ENCODE measurements around the gene DNPH1. TPM values are rescaled to one million over a fixed set of nuclear protein-coding genes. Genes with fewer than 3 reads are reported as not detected.

DNPH1 gene
- total RNA-seq, 1 experiment from 2014 or later: 47.0 TPM

DNA sequence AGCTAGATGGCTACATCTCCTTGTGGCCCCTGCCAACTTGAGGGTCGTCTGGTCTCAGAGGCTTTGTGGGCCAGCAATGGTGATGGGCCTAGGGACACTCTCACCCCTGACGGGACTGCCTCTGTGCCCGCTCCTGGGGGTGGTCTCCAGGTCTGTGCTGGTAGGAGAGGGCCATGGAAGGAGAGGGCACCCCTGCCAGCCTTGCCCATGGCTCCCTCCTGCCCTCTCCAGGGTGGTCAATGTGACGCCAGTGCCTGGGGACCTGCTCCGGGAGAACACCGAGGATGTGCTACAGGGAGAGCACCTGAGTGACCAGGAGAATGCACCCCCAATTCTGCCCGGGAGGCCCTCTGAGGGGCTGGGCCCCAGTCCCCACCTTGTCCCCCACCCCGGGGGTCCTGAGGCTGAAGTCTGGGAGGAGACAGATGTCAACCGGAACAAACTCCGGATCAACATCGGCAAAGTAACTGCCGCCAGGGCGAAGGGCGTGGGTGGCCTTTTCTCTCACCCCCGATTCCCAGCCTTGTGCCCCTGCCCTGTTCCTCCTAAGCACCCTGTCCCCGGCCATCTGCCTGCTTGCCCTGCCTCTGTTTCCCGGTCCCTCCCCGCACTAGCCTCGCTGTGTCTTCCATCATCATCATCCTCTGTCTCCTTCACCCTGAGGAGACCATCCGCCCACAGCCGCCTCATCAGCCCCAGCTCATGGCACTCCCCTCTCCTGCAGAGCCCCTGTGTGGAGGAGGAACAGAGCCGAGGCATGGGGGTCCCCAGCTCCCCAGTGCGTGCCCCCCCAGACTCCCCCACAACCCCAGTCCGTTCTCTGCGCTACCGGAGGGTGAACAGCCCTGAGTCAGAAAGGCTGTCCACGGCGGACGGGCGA lies 29.8 kb upstream of the DNPH1 start:
- Histone ChIP-seq H3K79me1 (ENCODE audit: insufficient read depth, low read depth, low read length, poor library complexity, severe bottlenecking) (no peaks in the 10 kb centered on the region), H4K20me1 (ENCODE audit: control insufficient read depth, insufficient read depth, insufficient read length) (no peaks in the 10 kb centered on the region), H3K27me3 (ENCODE audit: insufficient read depth, low read length) (no peaks in the 10 kb centered on the region), H4K91ac (ENCODE audit: insufficient read length, low read depth, low read length) (no peak overlapping the region), H3K4ac (ENCODE audit: low read depth, low read length) (no peak overlapping the region), H3K23me2 (ENCODE audit: insufficient read length, low read depth, low read length, poor library complexity, severe bottlenecking) (no peaks in the 10 kb centered on the region), H2AFZ (ENCODE audit: low read length) (no peak overlapping the region), H4K5ac (ENCODE audit: insufficient read length, low read depth, low read length) (no peak overlapping the region), H3K9me3 (ENCODE audit: control insufficient read depth, low read depth, low read length) (no peaks in the 10 kb centered on the region), H2BK5ac (ENCODE audit: insufficient read length, low read length) (no peak overlapping the region), H3K4me2 (ENCODE audit: insufficient read depth, insufficient read length, low read length) (no peak overlapping the region), H2BK20ac (ENCODE audit: low read depth, low read length, poor library complexity, severe bottlenecking) (no peak overlapping the region), H2BK120ac (ENCODE audit: low read depth, low read length, poor library complexity, severe bottlenecking) (no peak overlapping the region), H3K56ac (ENCODE audit: insufficient read length, low read depth, low read length) (no peak overlapping the region), H3K14ac (ENCODE audit: insufficient read depth, low read length) (no peak overlapping the region; the same call in 1 of the 2 replicates), H2BK12ac (ENCODE audit: insufficient read length, low read depth, low read length) (no peak overlapping the region), H3T11ph (ENCODE audit: low read length) (no peak overlapping the region), H3K4me1 (ENCODE audit: insufficient read depth, low read length) (no peaks in the 10 kb centered on the region), H2AK5ac (ENCODE audit: insufficient read length, low read length) (no peak overlapping the region), H4K8ac (replicated peaks; ENCODE audit: insufficient read length, low read depth, low read length) (no peak overlapping the region), H3K9ac (ENCODE audit: extremely low read depth, insufficient read length, low read length) (no peak overlapping the region), H2BK15ac (ENCODE audit: low read depth, low read length) (no peak overlapping the region), H3K18ac (ENCODE audit: insufficient read length, low read depth, low read length) (no peak overlapping the region), H3K23ac (ENCODE audit: insufficient read length, low read depth, low read length) (no peak overlapping the region), H3K79me2 (ENCODE audit: insufficient read depth, low read length) (no peaks in the 10 kb centered on the region), H3K27ac (ENCODE audit: insufficient read length, low read depth, low read length) (no peak overlapping the region)
- no peaks in the 10 kb centered on the region; the same call in 1 of the 2 replicates for H3K27me3 Mint-ChIP-seq (ENCODE audit: low read depth)
- no peaks in the 10 kb centered on the region; a peak in 1 of 7 replicates for H3K36me3 Mint-ChIP-seq (ENCODE audit: insufficient read depth in 1 of 3, low read depth in 3 of 3)
- WGBS (ENCODE audit: extremely low coverage, insufficient read length, low lambda C conversion rate): no CpG with 5 or more reads among the region's 30 CpGs
- TF ChIP-seq, protein P1, sequence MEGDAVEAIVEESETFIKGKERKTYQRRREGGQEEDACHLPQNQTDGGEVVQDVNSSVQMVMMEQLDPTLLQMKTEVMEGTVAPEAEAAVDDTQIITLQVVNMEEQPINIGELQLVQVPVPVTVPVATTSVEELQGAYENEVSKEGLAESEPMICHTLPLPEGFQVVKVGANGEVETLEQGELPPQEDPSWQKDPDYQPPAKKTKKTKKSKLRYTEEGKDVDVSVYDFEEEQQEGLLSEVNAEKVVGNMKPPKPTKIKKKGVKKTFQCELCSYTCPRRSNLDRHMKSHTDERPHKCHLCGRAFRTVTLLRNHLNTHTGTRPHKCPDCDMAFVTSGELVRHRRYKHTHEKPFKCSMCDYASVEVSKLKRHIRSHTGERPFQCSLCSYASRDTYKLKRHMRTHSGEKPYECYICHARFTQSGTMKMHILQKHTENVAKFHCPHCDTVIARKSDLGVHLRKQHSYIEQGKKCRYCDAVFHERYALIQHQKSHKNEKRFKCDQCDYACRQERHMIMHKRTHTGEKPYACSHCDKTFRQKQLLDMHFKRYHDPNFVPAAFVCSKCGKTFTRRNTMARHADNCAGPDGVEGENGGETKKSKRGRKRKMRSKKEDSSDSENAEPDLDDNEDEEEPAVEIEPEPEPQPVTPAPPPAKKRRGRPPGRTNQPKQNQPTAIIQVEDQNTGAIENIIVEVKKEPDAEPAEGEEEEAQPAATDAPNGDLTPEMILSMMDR (conservative IDR thresholded peaks at IDR 0.05): no peak
- DNase-seq: no peak
- no peaks in the 10 kb centered on the region; a peak in 1 of 5 replicates for H3K9me3 Mint-ChIP-seq
- no peak overlapping the region; a peak in 1 of 7 replicates for H3K27ac Mint-ChIP-seq
- peak overlapping the region in 1 of 2 experiments; percentile 30; a peak in 2 of 5 replicates for H3K4me3 Mint-ChIP-seq
- H3K4me1 Mint-ChIP-seq: peaks cover 10 to 16% of the 10 kb centered on the region in 2 experiments
